Measurements from ENCODE around the gene CMA1.

The CMA1 gene

GRCh38 chr14:24465368-24465767, 42.7 kb downstream of the CMA1 start:
- DNase-seq (ENCODE audit: low read depth) = no peak

GRCh38 chr14:24463884-24464785, 43.9 kb downstream of the CMA1 start:
- no peak for DNase-seq (ENCODE audit: low read depth)

- DNase-seq (ENCODE audit: low read depth) = no peak
Measured at GRCh38 chr14:24463017-24463883, 44.8 kb downstream of the CMA1 start.

- DNase-seq (ENCODE audit: low read depth) = no peak
Measured at GRCh38 chr14:24461336-24461735, 46.7 kb downstream of the CMA1 start.

GRCh38 chr14:24459331-24459730, 48.7 kb downstream of the CMA1 start:
- no peak for DNase-seq (ENCODE audit: low read depth)

- no peak for DNase-seq (ENCODE audit: low read depth)
Measured at GRCh38 chr14:24458736-24459135, 49.3 kb downstream of the CMA1 start.

GRCh38 chr14:24456980-24457379, 51.1 kb downstream of the CMA1 start:
- DNase-seq (ENCODE audit: low read depth) = no peak
